Suprapubic skin (tissue), 4 donors: ENCODE measurements around the gene PINK1.

Source experiments
- EP300 ChIP-seq: sonication (generic); formaldehyde crosslinking; IDR thresholded peaks from one replicate; pipeline ENCODE4 v1.6.1; 2017; ENCODE audit warnings: antibody characterized with exemption
- POLR2A ChIP-seq, 2 donors: fragments of 450-650 bp; IDR thresholded peaks; one replicate each; pipeline ENCODE4 v1.6.1; 2017; ENCODE audit warnings: antibody characterized with exemption in 2 of 2, mild to moderate bottlenecking in 2 of 2, moderate library complexity in 2 of 2
- POLR2AphosphoS5 ChIP-seq, 3 donors: sonication (generic); formaldehyde crosslinking; IDR thresholded peaks; one replicate each; pipeline ENCODE4 v1.6.1; 2017; ENCODE audit warnings: antibody characterized with exemption in 3 of 3
- TF ChIP-seq, protein P1 (sequence below), 2 donors: fragments of 200-600 bp in 1 of 2; fragments of 450-650 bp in 1 of 2; sonication (generic) in 1 of 2; IDR thresholded peaks; one replicate each; pipeline ENCODE4 v1.5.1; 2016 to 2019; ENCODE audit warnings: antibody characterized with exemption in 2 of 2, mild to moderate bottlenecking in 1 of 2, moderate library complexity in 1 of 2

- TF ChIP-seq, protein P1, sequence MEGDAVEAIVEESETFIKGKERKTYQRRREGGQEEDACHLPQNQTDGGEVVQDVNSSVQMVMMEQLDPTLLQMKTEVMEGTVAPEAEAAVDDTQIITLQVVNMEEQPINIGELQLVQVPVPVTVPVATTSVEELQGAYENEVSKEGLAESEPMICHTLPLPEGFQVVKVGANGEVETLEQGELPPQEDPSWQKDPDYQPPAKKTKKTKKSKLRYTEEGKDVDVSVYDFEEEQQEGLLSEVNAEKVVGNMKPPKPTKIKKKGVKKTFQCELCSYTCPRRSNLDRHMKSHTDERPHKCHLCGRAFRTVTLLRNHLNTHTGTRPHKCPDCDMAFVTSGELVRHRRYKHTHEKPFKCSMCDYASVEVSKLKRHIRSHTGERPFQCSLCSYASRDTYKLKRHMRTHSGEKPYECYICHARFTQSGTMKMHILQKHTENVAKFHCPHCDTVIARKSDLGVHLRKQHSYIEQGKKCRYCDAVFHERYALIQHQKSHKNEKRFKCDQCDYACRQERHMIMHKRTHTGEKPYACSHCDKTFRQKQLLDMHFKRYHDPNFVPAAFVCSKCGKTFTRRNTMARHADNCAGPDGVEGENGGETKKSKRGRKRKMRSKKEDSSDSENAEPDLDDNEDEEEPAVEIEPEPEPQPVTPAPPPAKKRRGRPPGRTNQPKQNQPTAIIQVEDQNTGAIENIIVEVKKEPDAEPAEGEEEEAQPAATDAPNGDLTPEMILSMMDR (IDR thresholded peaks at IDR 0.05) = no peak
- TF ChIP-seq POLR2A (IDR thresholded peaks at IDR 0.05) (no peak), EP300 (no peak), POLR2AphosphoS5 (IDR thresholded peaks at IDR 0.05) (no peak)
Observed at GRCh38 chr1:20666804-20667203, 33.5 kb downstream of the PINK1 start.
